Measurements from ENCODE around the gene WDR88. TPM values are rescaled to one million over a fixed set of nuclear protein-coding genes. Genes with fewer than 3 reads are reported as not detected.

The WDR88 gene
- total RNA-seq, 1 donor from 2014 or later = not detected

DNA sequence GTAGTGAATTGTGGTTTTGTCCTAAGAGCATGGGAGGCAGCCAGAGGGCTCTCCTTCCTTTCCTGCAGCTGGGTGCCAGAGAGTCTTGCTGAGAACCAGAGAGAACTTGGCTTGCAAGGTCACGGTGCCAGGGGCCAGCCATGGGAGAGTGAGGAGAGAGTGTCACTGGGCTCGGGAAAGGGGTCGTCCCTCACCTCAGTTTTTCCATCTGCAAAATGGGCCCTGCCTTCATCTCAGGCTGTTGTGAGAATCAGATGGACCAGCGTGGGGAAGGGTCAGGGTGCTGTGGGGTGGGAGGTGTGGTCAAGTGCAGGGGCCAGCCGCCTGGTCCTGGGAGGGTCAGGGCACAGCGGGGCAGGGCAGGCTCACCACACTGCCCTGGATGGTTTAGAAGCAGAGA, 69.6 kb downstream of the WDR88 start:
- TF ChIP-seq, protein P1, sequence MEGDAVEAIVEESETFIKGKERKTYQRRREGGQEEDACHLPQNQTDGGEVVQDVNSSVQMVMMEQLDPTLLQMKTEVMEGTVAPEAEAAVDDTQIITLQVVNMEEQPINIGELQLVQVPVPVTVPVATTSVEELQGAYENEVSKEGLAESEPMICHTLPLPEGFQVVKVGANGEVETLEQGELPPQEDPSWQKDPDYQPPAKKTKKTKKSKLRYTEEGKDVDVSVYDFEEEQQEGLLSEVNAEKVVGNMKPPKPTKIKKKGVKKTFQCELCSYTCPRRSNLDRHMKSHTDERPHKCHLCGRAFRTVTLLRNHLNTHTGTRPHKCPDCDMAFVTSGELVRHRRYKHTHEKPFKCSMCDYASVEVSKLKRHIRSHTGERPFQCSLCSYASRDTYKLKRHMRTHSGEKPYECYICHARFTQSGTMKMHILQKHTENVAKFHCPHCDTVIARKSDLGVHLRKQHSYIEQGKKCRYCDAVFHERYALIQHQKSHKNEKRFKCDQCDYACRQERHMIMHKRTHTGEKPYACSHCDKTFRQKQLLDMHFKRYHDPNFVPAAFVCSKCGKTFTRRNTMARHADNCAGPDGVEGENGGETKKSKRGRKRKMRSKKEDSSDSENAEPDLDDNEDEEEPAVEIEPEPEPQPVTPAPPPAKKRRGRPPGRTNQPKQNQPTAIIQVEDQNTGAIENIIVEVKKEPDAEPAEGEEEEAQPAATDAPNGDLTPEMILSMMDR (IDR thresholded peaks at IDR 0.05) = no peak
- no peak for TF ChIP-seq POLR2AphosphoS5 (IDR thresholded peaks at IDR 0.05; ENCODE audit: insufficient read depth in 1 of 2, low read depth in 1 of 2)
- no peak for TF ChIP-seq POLR2A (IDR thresholded peaks at IDR 0.05)
- intact Hi-C loops (cut with DNase I) = no loop called here

DNA sequence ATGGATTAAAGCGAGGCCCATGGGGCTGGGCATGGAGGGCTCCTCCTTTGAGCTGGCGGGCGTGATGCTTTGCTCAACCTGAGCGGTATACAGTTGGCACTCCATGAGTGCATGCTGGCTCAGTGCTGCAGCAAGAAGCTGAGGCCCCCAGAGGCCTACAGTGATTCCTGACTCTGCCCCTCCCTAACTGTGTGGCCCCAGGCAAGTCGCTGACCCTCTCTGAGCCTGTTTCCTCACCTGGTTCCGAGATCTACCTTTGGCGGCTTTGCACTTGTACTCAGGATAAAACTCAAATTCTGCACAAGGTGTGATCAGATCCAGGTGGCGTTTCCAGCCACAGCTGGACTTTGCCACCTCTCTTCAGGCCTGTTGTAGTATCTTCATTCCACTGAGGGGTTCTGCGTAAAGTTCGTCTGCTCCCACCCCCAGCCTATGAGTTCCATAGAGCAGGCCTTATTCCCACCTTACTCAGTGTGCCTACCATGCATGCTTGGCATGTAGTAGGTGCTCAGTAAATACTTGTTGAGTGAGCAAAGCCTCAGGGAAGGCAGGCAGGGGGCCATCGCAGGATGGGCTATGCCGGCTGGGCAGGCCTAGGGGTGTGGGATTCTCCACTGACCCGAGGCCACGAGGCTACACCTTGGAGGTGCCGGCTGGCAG, 70.1 kb downstream of the WDR88 start:
- Histone ChIP-seq H3K27ac (no peak overlapping the region), H3K4me3 (no peak overlapping the region), H3K4me1 (no peaks in the 10 kb centered on the region), H3K9me3 (no peaks in the 10 kb centered on the region), H3K27me3 (no peaks in the 10 kb centered on the region), H3K36me3 (peaks cover 0 to 4% of the 10 kb centered on the region in 2 donors)
- DNase-seq (ENCODE audit: extremely low spot score in 2 of 2) = no peak
- intact Hi-C loops (cut with DNase I) = no loop called here
- TF ChIP-seq POLR2A (IDR thresholded peaks at IDR 0.05) = no peak
- TF ChIP-seq POLR2AphosphoS5 (IDR thresholded peaks at IDR 0.05; ENCODE audit: insufficient read depth in 1 of 2, low read depth in 1 of 2) = no peak

More for the DNA sequence above, 69.6 kb downstream of the WDR88 start:
- Histone ChIP-seq H3K27ac (no peak overlapping the region), H3K4me1 (no peaks in the 10 kb centered on the region), H3K9me3 (no peaks in the 10 kb centered on the region), H3K4me3 (no peak overlapping the region), H3K36me3 (peaks cover 0 to 4% of the 10 kb centered on the region in 2 donors), H3K27me3 (no peaks in the 10 kb centered on the region)
- no peak for DNase-seq (ENCODE audit: extremely low spot score in 2 of 2)

DNA sequence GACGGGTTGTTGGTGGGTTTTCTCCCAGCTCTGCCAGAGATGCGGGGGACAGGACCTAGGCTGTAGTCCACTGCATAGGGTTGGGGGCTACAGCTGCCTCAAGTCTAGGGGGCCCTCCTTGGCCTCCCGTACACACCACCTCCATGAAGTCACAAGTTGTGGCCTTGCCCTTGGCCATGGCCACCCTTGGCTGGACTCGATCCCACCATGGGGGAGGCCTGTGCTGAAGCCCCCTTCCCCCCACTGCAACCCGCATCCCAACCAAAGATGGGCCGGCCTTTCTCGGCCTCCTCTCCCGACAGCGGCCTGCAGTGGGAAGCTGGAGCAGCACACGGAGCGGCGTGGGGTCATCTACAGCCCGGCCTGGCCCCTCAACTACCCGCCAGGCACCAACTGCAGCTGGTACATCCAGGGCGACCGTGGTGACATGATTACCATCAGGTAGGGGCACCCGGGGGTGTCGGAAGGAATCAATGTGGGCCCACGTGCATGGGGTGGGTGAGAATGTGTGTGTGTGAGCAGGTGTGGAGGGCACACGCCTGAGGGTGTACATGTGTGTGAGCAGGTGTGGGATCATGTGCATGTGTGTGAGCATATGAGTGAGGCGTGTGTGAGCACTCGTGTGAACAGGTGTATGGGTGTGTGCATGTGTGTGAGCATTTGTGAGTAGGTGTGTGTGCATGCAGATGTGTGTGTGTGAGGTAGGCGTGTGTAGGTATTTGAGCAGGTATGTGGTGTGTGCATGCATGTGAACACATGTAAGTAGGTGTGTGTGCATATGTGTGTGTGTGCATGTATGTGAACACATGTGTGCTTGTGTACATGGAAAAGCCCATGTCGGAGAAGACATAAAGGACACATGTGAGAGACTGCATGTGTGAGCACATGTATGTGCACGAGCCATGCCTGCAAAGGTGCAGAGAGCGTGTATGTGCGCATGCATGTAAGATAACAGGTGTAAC, 70.9 kb downstream of the WDR88 start:
- TF ChIP-seq POLR2AphosphoS5 (IDR thresholded peaks at IDR 0.05; ENCODE audit: insufficient read depth in 1 of 2, low read depth in 1 of 2) (no peak), POLR2A (IDR thresholded peaks at IDR 0.05) (no peak)
- TF ChIP-seq, protein P1 (IDR thresholded peaks at IDR 0.05) = no peak
- Histone ChIP-seq H3K27ac (no peak overlapping the region), H3K27me3 (no peaks in the 10 kb centered on the region), H3K4me1 (no peaks in the 10 kb centered on the region), H3K9me3 (no peaks in the 10 kb centered on the region), H3K4me3 (no peak overlapping the region), H3K36me3 (peaks cover 0 to under 1% of the 10 kb centered on the region in 2 donors)
- intact Hi-C loops (cut with DNase I) = no loop called here
- DNase-seq (ENCODE audit: extremely low spot score in 2 of 2) = no peak

DNA sequence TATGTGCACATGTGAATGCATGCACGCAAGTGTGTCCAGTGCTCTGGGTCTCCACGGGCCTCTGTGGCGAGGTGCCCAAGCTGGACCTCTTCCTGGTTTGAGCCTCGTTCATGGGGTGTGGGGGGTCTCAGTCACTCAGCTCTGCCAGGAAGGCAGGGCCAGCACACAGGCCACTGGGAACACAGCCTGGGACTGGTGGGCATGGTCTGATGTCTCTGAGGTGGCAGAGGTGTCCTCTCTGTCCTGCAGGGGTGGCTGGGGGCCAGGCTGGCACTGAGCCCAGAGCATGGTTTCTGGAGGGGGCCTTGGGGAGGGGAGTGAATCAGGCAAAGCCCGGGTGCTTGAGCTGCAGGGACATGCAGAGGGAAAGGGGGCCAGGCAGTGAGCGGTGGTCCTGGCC, 71.6 kb downstream of the WDR88 start:
- no peaks in the 10 kb centered on the region for H3K4me1 ChIP-seq
- no peak overlapping the region for H3K27ac ChIP-seq
- no peak overlapping the region for H3K4me3 ChIP-seq
- no peaks in the 10 kb centered on the region for H3K27me3 ChIP-seq
- no peak for DNase-seq (ENCODE audit: extremely low spot score in 2 of 2)
- no peak for TF ChIP-seq POLR2A (IDR thresholded peaks at IDR 0.05)
- TF ChIP-seq, protein P1 (IDR thresholded peaks at IDR 0.05) = no peak
- no peak for TF ChIP-seq POLR2AphosphoS5 (IDR thresholded peaks at IDR 0.05; ENCODE audit: insufficient read depth in 1 of 2, low read depth in 1 of 2)
- no peaks in the 10 kb centered on the region for H3K9me3 ChIP-seq
- intact Hi-C loops (cut with DNase I) = no loop called here
- no peaks in the 10 kb centered on the region for H3K36me3 ChIP-seq

DNA sequence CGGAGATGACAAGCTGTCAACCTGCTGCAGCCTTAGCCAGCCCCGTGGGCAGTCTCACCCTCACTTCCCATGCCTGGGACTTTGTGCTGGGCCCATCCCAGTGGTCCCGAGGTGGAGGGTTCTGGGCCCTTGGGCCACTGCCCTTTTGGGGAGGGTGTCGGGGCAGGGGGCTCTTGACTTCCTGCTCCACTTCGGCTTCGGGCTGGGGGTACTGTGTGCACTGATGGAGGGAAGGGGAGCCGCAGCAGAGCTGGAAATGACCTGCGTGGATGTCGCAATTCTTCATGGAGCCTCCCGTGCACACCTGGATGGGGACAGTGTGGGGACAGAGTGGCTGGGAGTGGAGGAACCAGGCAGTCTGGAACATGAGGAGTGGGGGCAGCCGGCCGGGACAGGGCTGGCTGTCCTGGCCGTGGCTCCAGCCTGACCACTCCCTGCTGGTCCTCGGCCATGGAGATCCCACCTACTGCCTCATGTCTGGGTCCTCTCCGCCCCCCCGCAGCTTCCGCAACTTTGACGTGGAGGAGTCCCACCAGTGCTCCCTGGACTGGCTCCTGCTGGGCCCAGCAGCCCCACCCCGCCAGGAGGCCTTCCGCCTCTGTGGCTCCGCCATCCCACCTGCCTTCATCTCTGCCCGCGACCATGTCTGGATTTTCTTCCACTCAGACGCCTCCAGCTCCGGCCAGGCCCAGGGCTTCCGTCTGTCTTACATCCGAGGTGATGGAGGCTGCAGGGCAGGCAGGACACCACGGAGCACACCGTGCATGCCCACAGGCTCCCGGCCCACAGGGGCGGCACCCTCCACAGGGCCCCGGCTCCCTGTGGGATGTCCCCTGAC, 72.4 kb downstream of the WDR88 start:
- Histone ChIP-seq H3K36me3 (no peaks in the 10 kb centered on the region), H3K27ac (no peak overlapping the region), H3K4me3 (no peak overlapping the region), H3K9me3 (no peaks in the 10 kb centered on the region), H3K27me3 (no peaks in the 10 kb centered on the region), H3K4me1 (no peaks in the 10 kb centered on the region)
- DNase-seq (ENCODE audit: extremely low spot score in 2 of 2) = no peak
- intact Hi-C loops (cut with DNase I) = no loop called here
- TF ChIP-seq POLR2A (IDR thresholded peaks at IDR 0.05) (no peak), POLR2AphosphoS5 (IDR thresholded peaks at IDR 0.05; ENCODE audit: insufficient read depth in 1 of 2, low read depth in 1 of 2) (no peak)
- TF ChIP-seq, protein P1 (IDR thresholded peaks at IDR 0.05) = no peak

Data from vagina (tissue), 2 donors.